B cell (primary cell): Measurements from ENCODE around the gene SDCCAG8. TPM values are rescaled to one million over a fixed set of nuclear protein-coding genes. Genes with fewer than 3 reads are reported as not detected.

Source experiments
- ATAC-seq: fragments of 200-7000 bp; cut with Tn5 transposase; one replicate; pipeline ENCODE4 v1.10.0; 2021; ENCODE audit warnings: low read depth, mild to moderate bottlenecking, moderate number of reproducible peaks, moderate library complexity
- CTCF ChIA-PET: fragments of 350-600 bp; sonication (Branson Sonifier 250); formaldehyde crosslinking; loops from one replicate; lab custom pipeline; 2021; ENCODE audit warnings: antibody characterized with exemption, inconsistent platforms; lab: Charles Lee
- POLR2A ChIA-PET: fragments of 350-600 bp; sonication (Branson Sonifier 250); formaldehyde crosslinking; loops from one replicate; lab custom pipeline; 2021; ENCODE audit warnings: antibody characterized with exemption; lab: Charles Lee
- DNase-seq: peaks from one replicate; pipeline ENCODE4 v3.0.0; 2013
- H2AFZ ChIP-seq: 2 replicates; pipeline ENCODE4 v1.6.1; 2012; ENCODE audit warnings: mild to moderate bottlenecking, low read depth, low read length; ENCODE audit not compliant: insufficient read depth, poor library complexity, severe bottlenecking
- H3K27ac ChIP-seq, 2 donors: 1 replicate in 1 of 2; 2 replicates in 1 of 2; pipeline ENCODE4 v1.5.1; 2012 to 2013; ENCODE audit warnings: low read length in 2 of 2, mild to moderate bottlenecking in 2 of 2, moderate library complexity in 1 of 2
- H3K27me3 ChIP-seq, 4 experiments: fragments of 200-600 bp in 1 of 4; sonication (generic) in 1 of 4; replicated peaks in 1 of 4; 1 replicate in 2 of 4; 2 replicates in 2 of 4; pipeline versions ENCODE4 v1.6.1 to v1.7.0; 2013 to 2016; ENCODE audit warnings: low read length in 3 of 4, mild to moderate bottlenecking in 2 of 4, mixed read lengths in 1 of 4, moderate library complexity in 1 of 4; ENCODE audit not compliant: insufficient read depth in 4 of 4, control insufficient read depth in 3 of 4; ENCODE audit errors: control extremely low read depth in 1 of 4
- H3K36me3 ChIP-seq, 2 experiments: replicated peaks in 1 of 2; 1 replicate in 1 of 2; 2 replicates in 1 of 2; pipeline versions ENCODE4 v1.6.1 to v1.7.1; 2013; ENCODE audit warnings: low read length in 1 of 2; ENCODE audit not compliant: insufficient read depth in 2 of 2, control insufficient read depth in 1 of 2; ENCODE audit errors: control extremely low read depth in 1 of 2, extremely low read depth in 1 of 2
- H3K4me1 ChIP-seq, 2 donors: fragments of 200-600 bp in 1 of 2; sonication (generic) in 1 of 2; 1 replicate in 1 of 2; 2 replicates in 1 of 2; pipeline versions ENCODE4 v1.5.1 to v1.6.1; 2013 to 2017; ENCODE audit warnings: low read length in 2 of 2; ENCODE audit not compliant: control insufficient read depth in 2 of 2, insufficient read depth in 2 of 2
- H3K4me2 ChIP-seq: replicated peaks from 2 replicates; pipeline ENCODE3; 2012; ENCODE audit warnings: mild to moderate bottlenecking, low read depth, low read length; ENCODE audit not compliant: poor library complexity, severe bottlenecking
- H3K4me3 ChIP-seq, 5 experiments: fragments of 200-600 bp in 1 of 5; sonication (generic) in 1 of 5; 1 replicate in 3 of 5; 2 replicates in 2 of 5; pipeline versions ENCODE4 v1.5.1 to v1.7.0; 2011 to 2016; ENCODE audit warnings: low read length in 4 of 5, mild to moderate bottlenecking in 4 of 5, low read depth in 2 of 5, control low read depth in 1 of 5, moderate library complexity in 1 of 5; ENCODE audit not compliant: insufficient read depth in 1 of 5; ENCODE audit errors: control extremely low read depth in 1 of 5, extremely low read depth in 1 of 5
- H3K79me2 ChIP-seq: fragments of 200-600 bp; sonication (generic); one replicate; pipeline ENCODE4 v1.6.0; 2016; ENCODE audit warnings: low read length; ENCODE audit not compliant: control insufficient read depth, insufficient read depth
- H3K9ac ChIP-seq: fragments of 200-600 bp; sonication (generic); 2 replicates; pipeline ENCODE4 v1.6.1; 2017; ENCODE audit warnings: mild to moderate bottlenecking, low read length, moderate library complexity
- H3K9me3 ChIP-seq, 3 donors: one replicate each; pipeline versions ENCODE4 v1.6.1 to v1.7.1; 2013; ENCODE audit warnings: low read length in 2 of 3; ENCODE audit not compliant: control insufficient read depth in 2 of 3, insufficient read depth in 1 of 3; ENCODE audit errors: control extremely low read depth in 1 of 3
- H4K20me1 ChIP-seq: 2 replicates; pipeline ENCODE4 v1.6.0; 2012; ENCODE audit warnings: mild to moderate bottlenecking, low read length; ENCODE audit not compliant: insufficient read depth, control insufficient read depth, poor library complexity, severe bottlenecking
- H3K27ac Mint-ChIP-seq: one replicate; pipeline ENCODE4 v1.8.0; 2021; ENCODE audit warnings: mixed read lengths
- H3K27me3 Mint-ChIP-seq: one replicate; pipeline ENCODE4 v1.8.0; 2021; ENCODE audit warnings: mixed read lengths
- H3K4me1 Mint-ChIP-seq: one replicate; pipeline ENCODE4 v1.8.0; 2021; ENCODE audit warnings: mixed read lengths
- H3K4me3 Mint-ChIP-seq: one replicate; pipeline ENCODE4 v1.8.0; 2021; ENCODE audit warnings: mixed read lengths
- H3K9me3 Mint-ChIP-seq: one replicate; pipeline ENCODE4 v1.8.0; 2022; ENCODE audit warnings: mixed read lengths; ENCODE audit not compliant: insufficient read depth
- EZH2 ChIP-seq: IDR thresholded peaks from 2 replicates; pipeline ENCODE4 v1.6.1; 2012; ENCODE audit warnings: borderline replicate concordance, low read depth, mild to moderate bottlenecking, moderate library complexity, low read length; ENCODE audit not compliant: insufficient read depth, poor library complexity, severe bottlenecking
- WGBS: methylation state at CpG from one replicate; pipeline ENCODE4 v1.1.5; 2013; ENCODE audit warnings: missing lambda C conversion rate; ENCODE audit not compliant: insufficient coverage; 5-methylcytosine and 5-hydroxymethylcytosine counted together
- intact Hi-C: fragments of 100-400 bp; cut with micrococcal nuclease; formaldehyde crosslinking; loops from one replicate; pipeline ENCODE4 v1.10.0; 2022
- polyA plus RNA-seq: library from polyadenylated mRNA; depleted of rRNA; stranded (reverse); fragments of >200 nt; gene quantifications from 2 replicates; pipeline ENCODE4 v1.2.3, GENCODE V29; 2012
- total RNA-seq, 2 donors: library from RNA; stranded (reverse); fragments of 120-200 nt in 1 of 2; gene quantifications; 1 replicate in 1 of 2; 2 replicates in 1 of 2; pipeline versions ENCODE4 v1.2.3 to v1.2.4, GENCODE V29; 2013 to 2022
- TF ChIP-seq, protein P1 (sequence below): fragments of 200-600 bp; IDR thresholded peaks from one replicate; pipeline ENCODE4 v1.8.0; 2022; ENCODE audit warnings: antibody characterized with exemption, mild to moderate bottlenecking

The SDCCAG8 gene
- total and polyA plus RNA-seq, 2 donors (not counting 1 experiment from before 2014, with no cell fraction given): 37.1 to 60.7 TPM

DNA sequence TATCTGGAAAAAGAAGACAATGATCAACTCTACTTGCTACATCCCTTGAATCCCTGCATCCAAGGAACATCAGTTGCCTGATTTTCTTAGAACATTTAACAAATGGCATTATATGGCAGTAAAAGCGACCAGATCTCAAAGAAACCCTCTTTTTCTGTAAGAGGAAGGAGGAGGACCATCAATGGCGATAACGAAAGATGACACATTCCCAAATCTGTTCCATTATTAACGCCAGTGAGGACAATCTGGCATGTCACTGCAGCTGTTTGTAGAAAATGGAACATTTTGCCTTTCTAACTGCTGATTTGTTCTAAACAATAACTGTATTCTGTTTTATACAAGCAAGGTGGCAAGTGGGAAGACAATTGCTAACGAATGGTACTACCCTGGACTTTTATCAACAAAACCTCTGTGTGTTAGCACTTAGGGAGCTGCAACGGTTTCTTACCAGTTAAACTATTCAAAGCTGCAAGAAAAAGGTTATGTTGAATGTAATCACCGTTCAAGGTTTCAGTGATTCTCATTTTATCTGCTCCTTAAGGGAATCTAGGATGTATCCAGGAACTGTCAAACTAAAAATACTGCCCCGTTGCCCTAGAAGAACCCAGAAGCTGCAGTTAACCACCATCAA is 251.9 kb downstream of the SDCCAG8 start:
- Histone ChIP-seq H3K9ac (peak overlapping the region; percentile 24), H3K27me3 (no peaks in the 10 kb centered on the region), H3K4me2 (peak overlapping the region; percentile 58), H4K20me1 (no peaks in the 10 kb centered on the region), H3K9me3 (no peaks in the 10 kb centered on the region), H3K4me3 (peak overlapping the region in 1 of 5 experiments; percentile 32), H3K4me1 (peaks cover 32 to 34% of the 10 kb centered on the region in 2 donors), H2AFZ (peak overlapping the region; percentile 40), H3K36me3 (peaks cover 0 to 10% of the 10 kb centered on the region in 2 experiments), H3K79me2 (no peaks in the 10 kb centered on the region), H3K27ac (peak overlapping the region; percentile 30 to 31)
- Mint-ChIP-seq H3K27me3 (no peaks in the 10 kb centered on the region), H3K9me3 (no peaks in the 10 kb centered on the region), H3K27ac (peak overlapping the region; percentile 88), H3K4me1 (peaks cover 41% of the 10 kb centered on the region), H3K4me3 (peak overlapping the region; percentile 78)
- ChIA-PET POLR2A (interaction anchor here (0.6 to 0.7 kb wide), 2 partner anchors 17 to 34 kb away, joined by 4 to 8 read pairs; no protein-coding TSS in a partner anchor), CTCF (interaction anchor here (0.7 to 1.3 kb wide), 2 partner anchors 791 to 1030 kb away, joined by 4 to 5 read pairs; no protein-coding TSS in a partner anchor)
- DNase-seq (no peak), ATAC-seq (no peak)
- intact Hi-C loops: loop anchor here (5.0 to 10.0 kb wide), 3 partner anchors 217 to 767 kb away; partner anchors contain the start of gene AKT3
- WGBS: 20% methylated on average over 2 of the region's 8 CpGs
- no peak for TF ChIP-seq EZH2
- TF ChIP-seq, protein P1, sequence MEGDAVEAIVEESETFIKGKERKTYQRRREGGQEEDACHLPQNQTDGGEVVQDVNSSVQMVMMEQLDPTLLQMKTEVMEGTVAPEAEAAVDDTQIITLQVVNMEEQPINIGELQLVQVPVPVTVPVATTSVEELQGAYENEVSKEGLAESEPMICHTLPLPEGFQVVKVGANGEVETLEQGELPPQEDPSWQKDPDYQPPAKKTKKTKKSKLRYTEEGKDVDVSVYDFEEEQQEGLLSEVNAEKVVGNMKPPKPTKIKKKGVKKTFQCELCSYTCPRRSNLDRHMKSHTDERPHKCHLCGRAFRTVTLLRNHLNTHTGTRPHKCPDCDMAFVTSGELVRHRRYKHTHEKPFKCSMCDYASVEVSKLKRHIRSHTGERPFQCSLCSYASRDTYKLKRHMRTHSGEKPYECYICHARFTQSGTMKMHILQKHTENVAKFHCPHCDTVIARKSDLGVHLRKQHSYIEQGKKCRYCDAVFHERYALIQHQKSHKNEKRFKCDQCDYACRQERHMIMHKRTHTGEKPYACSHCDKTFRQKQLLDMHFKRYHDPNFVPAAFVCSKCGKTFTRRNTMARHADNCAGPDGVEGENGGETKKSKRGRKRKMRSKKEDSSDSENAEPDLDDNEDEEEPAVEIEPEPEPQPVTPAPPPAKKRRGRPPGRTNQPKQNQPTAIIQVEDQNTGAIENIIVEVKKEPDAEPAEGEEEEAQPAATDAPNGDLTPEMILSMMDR: no peak

DNA sequence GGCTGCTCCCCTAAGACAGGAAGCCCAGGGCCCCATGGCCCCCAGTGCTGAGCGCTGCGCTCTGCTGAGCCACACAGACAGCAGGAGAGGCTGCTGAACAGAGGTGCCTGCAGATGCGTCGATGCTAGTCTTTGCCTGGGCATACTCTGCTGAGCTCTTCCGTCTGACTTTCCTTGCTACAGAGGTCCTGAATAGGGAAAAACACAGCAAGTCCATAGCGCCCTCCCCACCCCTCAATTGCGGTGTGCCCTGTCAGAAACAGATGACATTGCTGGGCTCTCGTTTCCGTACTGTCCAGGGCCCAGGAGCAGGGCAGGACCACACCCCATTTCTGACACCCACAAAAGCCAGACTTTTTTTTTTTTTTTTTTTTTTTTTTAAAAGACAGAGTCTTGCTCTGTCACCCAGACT is 252.5 kb downstream of the SDCCAG8 start:
- Histone ChIP-seq H4K20me1 (no peaks in the 10 kb centered on the region), H3K27ac (peak overlapping the region; percentile 3 to 31), H3K9ac (peak overlapping the region; percentile 24), H3K4me3 (peak overlapping the region in 3 of 5 experiments; percentile 11 to 34 (median 26)), H3K27me3 (no peaks in the 10 kb centered on the region), H3K9me3 (no peaks in the 10 kb centered on the region), H3K36me3 (peaks cover 0 to 10% of the 10 kb centered on the region in 2 experiments), H3K79me2 (no peaks in the 10 kb centered on the region), H2AFZ (peak overlapping the region; percentile 48), H3K4me1 (peaks cover 32 to 34% of the 10 kb centered on the region in 2 donors), H3K4me2 (peak overlapping the region; percentile 58)
- ATAC-seq (peak; percentile 89), DNase-seq (peak; percentile 71)
- Mint-ChIP-seq H3K27me3 (no peaks in the 10 kb centered on the region), H3K27ac (peak overlapping the region; percentile 88), H3K4me1 (peaks cover 46% of the 10 kb centered on the region), H3K9me3 (no peaks in the 10 kb centered on the region), H3K4me3 (peak overlapping the region; percentile 78)
- intact Hi-C loops: loop anchor here (5.0 to 10.0 kb wide), 3 partner anchors 216 to 766 kb away; partner anchors contain the start of gene AKT3
- TF ChIP-seq EZH2: no peak
- TF ChIP-seq, protein P1: no peak
- POLR2A ChIA-PET: interaction anchor here (0.6 to 0.7 kb wide), 2 partner anchors 16 to 34 kb away, joined by 4 to 8 read pairs; no protein-coding TSS in a partner anchor
- WGBS: 9% methylated on average over 7 of the region's 9 CpGs
- CTCF ChIA-PET: interaction anchor here (0.6 to 0.7 kb wide), 2 partner anchors 165 to 1030 kb away, joined by 3 to 4 read pairs; no protein-coding TSS in a partner anchor
